ENCODE measurements around the gene DVL1.
A peak's percentile ranks its signal among the peaks of the same experiment; 100 is the strongest.
"Not testable (repeated sequence)": the region's sequence is repeated elsewhere in the genome, so short reads cannot be mapped to it uniquely, and the experiment has no call there.

DVL1 gene

DNA sequence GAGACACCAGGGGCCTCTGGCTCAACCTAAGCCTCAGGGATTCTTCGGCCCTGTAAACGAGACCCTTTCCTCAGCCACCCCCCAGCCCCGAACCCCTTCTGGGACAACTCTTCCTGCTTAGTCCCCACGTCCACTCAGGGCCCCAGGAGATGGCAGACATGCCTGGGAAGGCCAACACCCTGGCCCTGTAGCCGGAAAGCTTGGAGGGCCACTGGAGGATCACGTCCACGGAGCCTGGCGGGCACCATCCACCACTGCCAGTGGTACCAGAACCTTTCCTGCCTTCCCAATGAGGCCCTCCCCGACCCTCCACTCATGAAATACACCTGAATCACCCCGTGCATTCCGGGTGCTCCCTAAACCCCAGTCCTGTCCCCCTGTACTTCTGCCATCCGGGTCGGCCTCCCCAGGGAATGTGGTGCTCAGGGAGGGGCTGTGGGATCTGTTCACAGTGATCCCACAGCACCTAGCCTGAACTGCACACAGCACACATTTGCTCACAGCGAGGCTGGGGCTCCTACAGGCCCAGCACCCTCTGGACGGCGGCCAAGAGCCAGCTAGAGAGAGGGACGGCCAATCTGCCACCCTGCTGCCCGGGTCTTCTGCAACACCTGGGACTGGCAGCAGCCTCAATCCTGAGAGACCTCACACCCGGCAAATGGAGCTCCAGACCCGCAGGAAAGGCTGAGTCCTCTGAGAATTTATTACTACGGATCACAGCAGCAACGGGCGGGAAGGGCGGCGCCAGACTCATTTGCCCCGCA lies 24.0 kb upstream of the DVL1 start:
- DNase-seq: no peak

DNA sequence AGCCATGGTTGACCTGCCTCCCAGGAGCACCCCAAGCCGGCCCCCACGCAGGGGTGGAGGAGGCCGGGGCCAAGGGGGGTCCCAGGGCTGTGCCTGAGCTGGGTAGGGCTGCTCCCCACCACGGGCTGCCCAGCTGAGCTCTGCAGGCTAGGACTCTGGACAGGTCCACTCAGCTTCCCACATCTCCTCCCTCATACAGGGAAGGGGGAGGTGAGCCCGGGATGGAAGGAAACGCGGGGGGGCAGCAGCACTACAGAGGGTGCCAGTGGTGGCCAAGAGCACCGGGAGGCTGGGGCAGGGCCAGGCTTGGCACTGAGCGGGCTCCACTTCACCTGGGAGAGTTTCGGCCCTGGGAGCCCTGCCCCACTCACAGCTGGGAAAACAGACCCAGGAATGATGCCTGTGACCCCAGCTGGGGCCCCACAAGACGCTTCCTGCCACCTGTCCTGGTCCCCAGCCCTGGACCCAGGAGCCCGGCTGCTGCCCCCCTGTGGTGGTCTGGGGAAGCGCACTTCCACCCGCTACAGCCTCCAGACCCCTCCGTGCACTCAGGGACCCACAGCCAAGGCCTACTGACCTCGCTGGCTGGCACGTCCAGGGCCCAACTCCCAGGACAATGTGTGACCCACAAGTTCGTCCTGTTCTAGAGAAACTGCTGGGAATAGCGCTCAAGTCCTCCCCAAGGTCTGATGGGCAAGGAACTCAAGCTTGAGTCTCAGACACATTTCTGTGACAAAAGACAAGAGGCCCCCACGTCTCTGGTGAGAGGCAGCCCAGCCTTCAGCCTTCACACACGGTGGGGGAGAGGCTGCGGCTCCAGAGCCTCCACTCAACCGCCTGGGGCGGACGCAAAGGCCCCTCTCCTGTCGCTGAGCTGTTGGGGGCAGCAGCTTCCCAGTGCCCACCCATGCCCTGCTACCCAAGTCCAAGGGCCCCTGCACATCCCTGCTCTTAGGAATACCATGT lies 22.8 kb upstream of the DVL1 start:
- peak; percentile 22 for DNase-seq

GRCh38 chr1:1371364-1371745 lies 22.1 kb upstream of the DVL1 start:
- no peak for DNase-seq

- no peak for DNase-seq
Measured at GRCh38 chr1:1370771-1371300, 21.6 kb upstream of the DVL1 start.

DNA sequence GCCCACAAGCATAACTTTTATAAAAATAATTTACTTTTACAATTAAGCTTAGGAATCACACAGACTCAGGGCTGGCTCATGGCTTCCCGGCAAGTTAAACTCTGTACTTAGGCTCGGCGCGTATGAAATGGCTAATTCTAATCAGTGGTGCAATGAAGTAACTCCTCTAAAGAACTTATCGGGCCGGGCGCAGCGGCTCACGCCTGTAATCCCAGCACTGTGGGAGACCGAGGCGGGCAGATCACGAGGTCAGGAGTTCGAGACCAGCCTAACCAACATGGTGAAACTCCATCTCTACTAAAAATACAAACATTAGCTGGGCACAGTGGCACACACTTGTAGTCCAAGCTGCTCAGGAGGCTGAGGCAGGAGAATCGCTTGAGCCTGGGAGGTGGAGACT lies 20.9 kb upstream of the DVL1 start:
- not testable (repeated sequence) for DNase-seq

- DNase-seq: no peak
Measured at GRCh38 chr1:1367315-1367714, 18.1 kb upstream of the DVL1 start.

GRCh38 chr1:1366699-1367066 lies 17.5 kb upstream of the DVL1 start:
- DNase-seq: no peak

GRCh38 chr1:1365875-1366698 lies 16.9 kb upstream of the DVL1 start:
- DNase-seq: no peak

DNA sequence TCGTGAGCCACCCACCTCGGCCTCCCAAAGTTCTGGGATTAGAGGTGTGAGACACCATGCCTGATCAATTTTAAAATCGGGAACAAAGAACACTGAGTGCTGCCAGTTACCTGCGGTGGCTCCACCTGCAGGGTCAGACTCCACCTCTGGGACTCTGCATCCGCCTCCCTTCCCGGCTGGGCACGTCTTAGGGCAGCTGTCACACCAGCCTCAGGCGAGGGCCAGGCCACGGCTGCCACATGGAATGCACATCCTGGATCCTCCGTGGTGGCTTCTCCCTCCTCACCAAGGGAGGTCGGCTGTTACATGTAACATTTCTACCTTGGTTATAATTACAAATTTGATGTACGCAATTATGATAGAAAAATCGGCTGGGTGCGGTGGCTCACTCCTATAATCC lies 15.0 kb upstream of the DVL1 start:
- DNase-seq: no peak

DNA sequence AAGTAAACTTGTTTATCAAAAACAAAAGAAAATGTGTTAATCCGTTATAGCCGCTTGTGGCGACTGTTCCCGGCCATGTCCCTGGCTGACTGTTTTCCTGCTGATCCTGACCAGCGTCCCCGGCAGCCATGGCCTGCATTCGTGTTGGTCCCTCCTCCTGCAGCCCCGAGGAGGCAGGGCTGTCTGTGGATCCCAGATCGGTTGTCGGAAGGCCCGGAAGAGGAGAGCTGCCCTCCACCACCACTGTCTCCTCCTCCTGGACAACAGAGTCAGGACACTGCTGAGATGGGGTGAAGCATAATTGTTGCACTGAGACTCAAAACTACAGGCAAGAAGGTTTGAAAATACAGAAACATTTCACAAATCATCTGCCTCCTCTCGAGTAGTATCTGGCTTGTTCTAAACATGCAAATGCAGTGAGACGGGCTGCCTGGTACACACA lies 12.8 kb upstream of the DVL1 start:
- no peak for DNase-seq

DNA sequence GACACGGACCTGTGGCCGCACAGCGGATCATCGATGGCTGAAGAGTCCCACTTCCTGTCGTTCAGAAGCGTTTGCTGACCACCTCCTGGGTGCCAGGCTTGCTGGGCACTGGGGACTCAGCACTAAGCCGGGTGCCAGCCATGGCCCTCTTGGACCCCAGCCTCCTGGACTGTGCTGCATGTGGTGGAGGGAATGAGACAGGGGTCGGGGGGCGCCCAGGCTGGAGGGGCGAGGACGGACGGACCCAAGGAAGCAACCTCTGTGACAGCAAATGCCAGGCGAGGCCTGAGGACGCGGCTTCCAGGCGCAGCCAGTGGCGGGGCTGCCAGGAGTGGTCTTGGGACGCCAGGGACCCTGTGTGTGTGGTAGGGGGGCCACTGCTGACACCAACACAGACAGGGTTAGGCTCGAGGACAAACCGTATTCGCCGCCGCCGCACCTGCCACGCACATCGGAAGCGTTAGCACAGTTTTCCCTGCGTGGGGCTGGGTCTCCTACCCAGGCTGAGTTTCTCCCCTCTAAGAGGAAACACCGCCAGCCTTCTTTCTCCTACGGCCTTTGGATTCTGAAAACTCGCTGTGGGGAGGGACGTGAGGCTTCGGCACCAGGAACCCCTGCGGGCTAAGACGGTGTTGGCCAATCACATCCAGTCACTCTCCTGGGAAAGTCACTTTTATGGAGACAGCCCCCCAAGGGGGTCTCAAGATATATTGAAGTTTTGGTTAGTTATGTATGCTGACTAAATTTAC lies 12.2 kb upstream of the DVL1 start:
- DNase-seq: no peak

GRCh38 chr1:1360506-1361169 lies 11.4 kb upstream of the DVL1 start:
- DNase-seq: no peak

GRCh38 chr1:1359664-1360468 lies 10.6 kb upstream of the DVL1 start:
- no peak for DNase-seq

GRCh38 chr1:1359308-1359663 lies 10.1 kb upstream of the DVL1 start:
- DNase-seq: no peak

GRCh38 chr1:1358433-1359271 lies 9.4 kb upstream of the DVL1 start, which contains the start of gene MXRA8:
Gene MXRA8 (minus strand): TSS chr1:1358555. CDS start chr1:1358504, 51 bp downstream.
- no peak for DNase-seq

DNA sequence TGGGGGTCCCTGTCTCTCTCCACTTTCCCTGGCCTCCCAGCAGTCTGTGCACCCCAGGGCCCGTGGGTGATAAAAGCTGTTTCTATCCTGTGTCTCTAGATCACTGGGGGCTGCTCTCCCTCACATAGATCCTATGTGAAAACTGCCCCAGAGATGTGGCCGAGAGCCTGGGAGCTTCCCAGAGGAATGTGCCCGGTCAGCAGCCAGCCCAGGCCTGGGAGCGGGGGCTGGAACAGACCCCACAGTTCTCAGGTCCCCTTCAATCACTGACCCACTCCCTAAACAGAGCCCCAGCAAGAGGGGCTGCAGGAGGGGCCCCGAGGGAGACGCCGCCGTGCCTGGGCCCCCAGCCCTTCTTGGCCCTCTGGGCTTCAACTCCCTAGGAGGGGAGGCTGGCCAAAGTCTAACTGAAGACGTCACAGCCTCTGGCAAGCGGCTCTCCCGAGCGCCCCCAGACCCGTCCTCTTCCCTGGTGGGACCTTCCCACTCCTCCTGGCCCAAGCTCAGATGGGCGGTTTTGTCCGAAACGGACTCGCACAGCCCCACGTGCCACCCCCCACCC lies 8.7 kb upstream of the DVL1 start:
- no peak for DNase-seq

- DNase-seq: no peak
Measured at GRCh38 chr1:1356796-1357401, 7.7 kb upstream of the DVL1 start.

GRCh38 chr1:1356166-1356795 lies 7.1 kb upstream of the DVL1 start:
- DNase-seq: no peak
